H1 (cell line): ENCODE data around the gene HSFY2. TPM values are rescaled to one million over a fixed set of nuclear protein-coding genes. Genes with fewer than 3 reads are reported as not detected.
"Not testable (repeated sequence)": the region's sequence is repeated elsewhere in the genome, so short reads cannot be mapped to it uniquely, and the experiment has no call there.

ENCODE experiments used
- CTCF ChIA-PET: fragments of 300-600 bp; sonication (Branson Sonifier 250); formaldehyde crosslinking; loops from one replicate; lab custom pipeline; 2021; ENCODE audit not compliant: partially characterized antibody; lab: Charles Lee
- POLR2A ChIA-PET: fragments of 300-600 bp; sonication (Branson Sonifier 250); formaldehyde crosslinking; loops from one replicate; lab custom pipeline; 2021; ENCODE audit warnings: inconsistent platforms; ENCODE audit not compliant: partially characterized antibody; lab: Charles Lee
- DNase-seq, 2 experiments: peaks; one replicate each; pipeline versions ENCODE4 v3.0.0 to v3.0.0-alpha.2; 2010 to 2022; ENCODE audit warnings: low spot score in 2 of 2, low read depth in 1 of 2, mixed read lengths in 1 of 2
- FAIRE-seq: peaks from 2 replicates; lab custom pipeline; 2011; peaks lifted over from hg19 to GRCh38; lab: Jason Lieb, UNC
- H2AFZ ChIP-seq: 2 replicates; pipeline ENCODE4 v1.8.1; 2012; ENCODE audit warnings: low read length, inconsistent platforms
- H2AK5ac ChIP-seq: 2 replicates; pipeline ENCODE4 v1.6.1; 2013; ENCODE audit warnings: low read depth, low read length
- H2BK120ac ChIP-seq: replicated peaks from 2 replicates; pipeline ENCODE3; 2013; ENCODE audit warnings: low read depth, low read length, inconsistent platforms
- H2BK12ac ChIP-seq: 2 replicates; pipeline ENCODE4 v1.6.1; 2013; ENCODE audit warnings: low read depth, low read length
- H2BK15ac ChIP-seq: 2 replicates; pipeline ENCODE4 v1.6.1; 2013; ENCODE audit warnings: low read length
- H2BK20ac ChIP-seq: 2 replicates; pipeline ENCODE4 v1.6.1; 2013; ENCODE audit warnings: low read length
- H2BK5ac ChIP-seq: 2 replicates; pipeline ENCODE4 v1.6.1; 2013; ENCODE audit warnings: low read depth, low read length
- H3K14ac ChIP-seq: 2 replicates; pipeline ENCODE4 v1.6.1; 2013; ENCODE audit warnings: inconsistent platforms; ENCODE audit not compliant: insufficient read length
- H3K18ac ChIP-seq: 2 replicates; pipeline ENCODE4 v1.6.1; 2013; ENCODE audit warnings: low read length; ENCODE audit errors: extremely low read depth
- H3K23ac ChIP-seq: 2 replicates; pipeline ENCODE4 v1.6.1; 2013; ENCODE audit warnings: inconsistent platforms; ENCODE audit not compliant: insufficient read length
- H3K23me2 ChIP-seq: 2 replicates; pipeline ENCODE4 v1.6.1; 2013; ENCODE audit warnings: low read depth, low read length
- H3K27ac ChIP-seq: 2 replicates; pipeline ENCODE4 v1.6.1; 2011; ENCODE audit warnings: low read depth, low read length, inconsistent platforms
- H3K27me3 ChIP-seq, 4 experiments: replicated peaks in 1 of 4; 1 replicate in 1 of 4; 2 replicates in 3 of 4; pipeline versions ENCODE4 v1.6.1 to v1.8.1; 2011 to 2013; ENCODE audit warnings: low read length in 3 of 4, mild to moderate bottlenecking in 3 of 4, inconsistent platforms in 2 of 4, mixed read lengths in 2 of 4, moderate library complexity in 1 of 4; ENCODE audit not compliant: control insufficient read depth in 3 of 4, insufficient read depth in 3 of 4; ENCODE audit errors: extremely low read depth in 1 of 4
- H3K36me3 ChIP-seq, 4 experiments: 2 replicates each; pipeline versions ENCODE4 v1.6.1 to v1.8.1; 2011 to 2013; ENCODE audit warnings: mild to moderate bottlenecking in 4 of 4, low read length in 3 of 4, moderate library complexity in 2 of 4, control low read depth in 1 of 4, inconsistent platforms in 1 of 4; ENCODE audit not compliant: insufficient read depth in 4 of 4, control insufficient read depth in 2 of 4
- H3K4ac ChIP-seq: replicated peaks from 2 replicates; pipeline ENCODE3; 2013; ENCODE audit warnings: low read length, low read depth, mixed read lengths, inconsistent platforms; ENCODE audit not compliant: insufficient read length
- H3K4me1 ChIP-seq, 4 experiments: replicated peaks in 1 of 4; 1 replicate in 1 of 4; 2 replicates in 3 of 4; pipeline versions ENCODE4 v1.6.1 to v1.8.1; 2011 to 2013; ENCODE audit warnings: low read length in 3 of 4, inconsistent platforms in 2 of 4, mixed read lengths in 1 of 4; ENCODE audit not compliant: insufficient read depth in 4 of 4, control insufficient read depth in 3 of 4
- H3K4me2 ChIP-seq, 2 experiments: 2 replicates each; pipeline versions ENCODE4 v1.6.1 to v1.8.1; 2011 to 2013; ENCODE audit warnings: low read depth in 2 of 2, low read length in 2 of 2, control low read depth in 1 of 2, inconsistent platforms in 1 of 2, mild to moderate bottlenecking in 1 of 2; ENCODE audit not compliant: insufficient read depth in 1 of 2
- H3K4me3 ChIP-seq, 4 experiments: fragments of 200-600, 300-600 bp in 1 of 4; sonication (generic), shearing (Covaris generic), sonication (Bioruptor Twin) in 1 of 4; 2 replicates each; pipeline versions ENCODE4 v1.5.1 to v1.8.1; 2011 to 2016; ENCODE audit warnings: low read length in 4 of 4, low read depth in 3 of 4, control low read depth in 2 of 4, inconsistent platforms in 2 of 4, mild to moderate bottlenecking in 2 of 4, mixed read lengths in 1 of 4, moderate library complexity in 1 of 4; ENCODE audit not compliant: insufficient read depth in 2 of 4; ENCODE audit errors: extremely low read depth in 1 of 4
- H3K56ac ChIP-seq: replicated peaks from 2 replicates; pipeline ENCODE3; 2013; ENCODE audit warnings: low read depth, mild to moderate bottlenecking, mixed read lengths, low read length, inconsistent platforms; ENCODE audit not compliant: insufficient read length
- H3K79me1 ChIP-seq: 2 replicates; pipeline ENCODE4 v1.6.1; 2013; ENCODE audit warnings: low read depth, low read length, control low read depth
- H3K79me2 ChIP-seq, 2 experiments: 2 replicates each; pipeline versions ENCODE4 v1.6.1 to v1.8.1; 2012 to 2013; ENCODE audit warnings: low read length in 2 of 2, mild to moderate bottlenecking in 2 of 2, inconsistent platforms in 1 of 2; ENCODE audit not compliant: insufficient read depth in 2 of 2, control insufficient read depth in 1 of 2
- H3K9ac ChIP-seq, 4 experiments: replicated peaks in 1 of 4; 1 replicate in 1 of 4; 2 replicates in 3 of 4; pipeline versions ENCODE4 v1.6.1 to v1.8.1; 2011 to 2013; ENCODE audit warnings: low read depth in 3 of 4, low read length in 3 of 4, control low read depth in 2 of 4, mild to moderate bottlenecking in 2 of 4, moderate library complexity in 2 of 4, inconsistent platforms in 1 of 4; ENCODE audit errors: extremely low read depth in 1 of 4
- H3K9me3 ChIP-seq, 2 experiments: 2 replicates each; pipeline versions ENCODE4 v1.6.1 to v1.8.1; 2012 to 2013; ENCODE audit warnings: mild to moderate bottlenecking in 2 of 2, moderate library complexity in 2 of 2, control low read depth in 1 of 2, inconsistent platforms in 1 of 2, low read depth in 1 of 2, low read length in 1 of 2, mixed read lengths in 1 of 2; ENCODE audit not compliant: insufficient read depth in 2 of 2
- H4K20me1 ChIP-seq, 2 experiments: replicated peaks in 1 of 2; 2 replicates each; pipeline versions ENCODE3 to v1.8.1; 2011 to 2013; ENCODE audit warnings: inconsistent platforms in 2 of 2, low read length in 2 of 2, mild to moderate bottlenecking in 1 of 2; ENCODE audit not compliant: insufficient read depth in 2 of 2, control insufficient read depth in 1 of 2
- H4K5ac ChIP-seq: 2 replicates; pipeline ENCODE4 v1.6.1; 2013; ENCODE audit warnings: low read length, low read depth, mixed read lengths, inconsistent platforms; ENCODE audit not compliant: insufficient read length
- H4K8ac ChIP-seq: 2 replicates; pipeline ENCODE4 v1.8.0; 2013; ENCODE audit warnings: mild to moderate bottlenecking, moderate library complexity, low read length, inconsistent platforms; ENCODE audit not compliant: insufficient read depth; ENCODE audit errors: extremely low read depth
- H4K91ac ChIP-seq: replicated peaks from 2 replicates; pipeline ENCODE3; 2013; ENCODE audit warnings: low read length, mixed read lengths, inconsistent platforms; ENCODE audit not compliant: insufficient read length
- WGBS, 2 experiments: shearing (Covaris generic) in 1 of 2; methylation state at CpG; one replicate each; pipeline versions ENCODE4 v1.1.6 to v1.1.7; 2013 to 2015; ENCODE audit warnings: low lambda C conversion rate in 2 of 2, mixed read lengths in 2 of 2, inconsistent platforms in 1 of 2, low coverage in 1 of 2, missing lambda C conversion rate in 1 of 2; ENCODE audit not compliant: insufficient replicate concordance in 2 of 2, insufficient coverage in 1 of 2, insufficient read length in 1 of 2; ENCODE audit errors: extremely low coverage in 1 of 2, missing lambda C conversion rate in 1 of 2; 5-methylcytosine and 5-hydroxymethylcytosine counted together
- polyA plus RNA-seq, 7 experiments: library from polyadenylated mRNA; depleted of rRNA in 3 of 7; stranded (reverse) in 5 of 7; unstranded in 2 of 7; fragments of >200 nt in 5 of 7; fragments of 200-250 nt in 2 of 7; gene quantifications; 1 replicate in 5 of 7; 2 replicates in 1 of 7; 4 replicates in 1 of 7; pipeline versions ENCODE4 v1.2.1 to v1.2.3, GENCODE V29; 2011 to 2013; ENCODE audit warnings: missing spikeins in 2 of 7, mixed read lengths in 2 of 7
- total RNA-seq: library from RNA; stranded (reverse); fragmentation: NEBNext Ultra II Directional; extraction: Animal tissue kit (Norgen Biotek cat#: 25700); gene quantifications from 2 replicates; pipeline ENCODE4 v1.2.1, GENCODE V29; 2021

Gene HSFY2
- total and polyA plus RNA-seq, 2 of the 8 experiments (the other 6 are each of a cell fraction or from before 2014, with no cell fraction given) = not detected

DNA sequence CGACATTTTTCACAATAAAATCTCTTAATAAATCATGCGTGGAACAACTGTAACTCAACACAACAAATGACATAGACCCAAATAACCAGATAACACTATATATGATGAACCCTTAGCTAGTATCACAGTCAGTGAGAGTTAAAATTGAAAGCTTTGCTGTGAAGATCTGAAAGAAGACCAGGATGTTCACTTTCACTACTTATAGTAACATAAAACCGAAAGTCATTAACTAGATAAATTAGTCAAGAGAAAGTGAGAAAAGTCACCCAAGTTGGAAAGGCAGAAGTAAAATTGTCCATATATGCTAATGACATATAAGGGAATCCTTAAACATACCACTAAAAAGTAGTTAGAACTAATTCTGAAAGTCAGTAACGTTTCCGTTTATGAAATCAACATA, 42.2 kb upstream of the HSFY2 start:
- H3K4ac ChIP-seq, H4K5ac ChIP-seq, H3K4me3 ChIP-seq, H2BK20ac ChIP-seq, FAIRE-seq, H4K91ac ChIP-seq, H3K79me2 ChIP-seq, H4K20me1 ChIP-seq, H4K8ac ChIP-seq, H2BK5ac ChIP-seq, H3K4me1 ChIP-seq, CTCF ChIA-PET, H3K27me3 ChIP-seq, H3K56ac ChIP-seq, H2AFZ ChIP-seq, H3K9ac ChIP-seq, H3K79me1 ChIP-seq, H2BK15ac ChIP-seq, H3K27ac ChIP-seq, H2BK120ac ChIP-seq, H3K36me3 ChIP-seq, H2AK5ac ChIP-seq, POLR2A ChIA-PET, H3K9me3 ChIP-seq, H3K23ac ChIP-seq, H3K23me2 ChIP-seq, H2BK12ac ChIP-seq, DNase-seq, H3K4me2 ChIP-seq, H3K14ac ChIP-seq, H3K18ac ChIP-seq: not testable (repeated sequence)
- no CpG with 5 or more reads among the region's 5 CpGs for WGBS, 2 experiments

DNA sequence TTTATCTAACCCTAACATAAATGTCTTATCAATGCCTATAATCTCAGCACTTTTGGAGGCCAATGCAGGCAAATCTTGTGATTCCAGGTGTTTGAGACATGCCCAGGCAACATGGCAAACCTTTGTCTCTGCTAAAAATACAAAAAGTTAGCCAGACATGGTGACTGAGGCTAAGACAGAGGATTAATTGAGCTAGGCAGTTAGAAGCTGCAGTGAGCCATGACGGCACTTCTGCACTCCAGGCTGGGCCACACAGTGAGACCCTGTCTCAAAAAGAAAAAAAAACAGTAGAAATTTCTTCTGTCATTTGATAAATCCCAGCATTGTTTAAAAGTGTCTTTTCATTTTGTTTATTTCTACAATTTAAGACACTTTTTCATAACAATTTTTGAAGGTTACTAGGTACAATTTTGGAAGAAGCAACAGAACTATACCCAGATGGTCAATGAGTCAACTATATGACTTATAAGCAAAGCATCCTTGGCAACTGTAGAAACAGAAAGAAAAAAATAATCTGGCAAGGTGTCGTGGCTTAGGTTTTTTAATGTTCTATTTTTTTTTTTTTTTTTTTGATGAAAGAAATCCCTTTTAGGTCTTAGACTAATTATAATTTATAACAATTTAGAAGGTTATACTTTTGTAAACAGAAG, 15.3 kb upstream of the HSFY2 start:
- FAIRE-seq, POLR2A ChIA-PET: not testable (repeated sequence)

More for the DNA sequence above, 15.3 kb upstream of the HSFY2 start:
- H3K79me2 ChIP-seq, H2BK5ac ChIP-seq, H2BK20ac ChIP-seq, CTCF ChIA-PET, H3K9ac ChIP-seq, H4K5ac ChIP-seq, H4K91ac ChIP-seq, H3K9me3 ChIP-seq, H2AK5ac ChIP-seq, H3K23me2 ChIP-seq, H3K4me2 ChIP-seq, DNase-seq, H3K79me1 ChIP-seq, H2BK15ac ChIP-seq, H4K8ac ChIP-seq, H3K36me3 ChIP-seq, H3K23ac ChIP-seq, H3K27me3 ChIP-seq, H3K4me1 ChIP-seq, H3K4me3 ChIP-seq, H3K4ac ChIP-seq, H3K56ac ChIP-seq, H4K20me1 ChIP-seq, H3K27ac ChIP-seq, H3K14ac ChIP-seq, H2BK120ac ChIP-seq, H3K18ac ChIP-seq, H2BK12ac ChIP-seq, H2AFZ ChIP-seq: not testable (repeated sequence)
- WGBS, 2 experiments = no CpG with 5 or more reads among the region's 2 CpGs
